ENCODE measurements around the gene PHACTR1.

DNA sequence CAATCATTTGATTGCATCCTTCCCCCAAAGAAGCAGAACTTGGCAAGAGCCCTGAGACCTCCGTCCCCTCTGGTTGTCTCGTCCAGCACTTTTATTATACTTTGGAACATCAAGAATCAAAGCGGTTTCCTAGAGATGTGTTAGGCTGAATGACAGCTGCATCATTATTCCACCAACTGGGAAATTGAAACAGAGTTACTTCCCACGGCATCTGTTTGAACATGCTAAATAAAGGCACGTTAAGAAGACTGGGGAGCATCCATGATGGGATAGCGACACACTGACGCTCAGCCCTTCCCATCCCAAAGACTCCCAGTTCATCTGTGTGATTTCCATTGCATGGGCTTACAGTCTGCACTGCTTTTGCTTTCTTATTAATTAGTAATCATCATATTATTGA is 464.0 kb downstream of the PHACTR1 start:
- TF ChIP-seq, protein P1, sequence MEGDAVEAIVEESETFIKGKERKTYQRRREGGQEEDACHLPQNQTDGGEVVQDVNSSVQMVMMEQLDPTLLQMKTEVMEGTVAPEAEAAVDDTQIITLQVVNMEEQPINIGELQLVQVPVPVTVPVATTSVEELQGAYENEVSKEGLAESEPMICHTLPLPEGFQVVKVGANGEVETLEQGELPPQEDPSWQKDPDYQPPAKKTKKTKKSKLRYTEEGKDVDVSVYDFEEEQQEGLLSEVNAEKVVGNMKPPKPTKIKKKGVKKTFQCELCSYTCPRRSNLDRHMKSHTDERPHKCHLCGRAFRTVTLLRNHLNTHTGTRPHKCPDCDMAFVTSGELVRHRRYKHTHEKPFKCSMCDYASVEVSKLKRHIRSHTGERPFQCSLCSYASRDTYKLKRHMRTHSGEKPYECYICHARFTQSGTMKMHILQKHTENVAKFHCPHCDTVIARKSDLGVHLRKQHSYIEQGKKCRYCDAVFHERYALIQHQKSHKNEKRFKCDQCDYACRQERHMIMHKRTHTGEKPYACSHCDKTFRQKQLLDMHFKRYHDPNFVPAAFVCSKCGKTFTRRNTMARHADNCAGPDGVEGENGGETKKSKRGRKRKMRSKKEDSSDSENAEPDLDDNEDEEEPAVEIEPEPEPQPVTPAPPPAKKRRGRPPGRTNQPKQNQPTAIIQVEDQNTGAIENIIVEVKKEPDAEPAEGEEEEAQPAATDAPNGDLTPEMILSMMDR (conservative IDR thresholded peaks at IDR 0.05; ENCODE audit: low read depth, low read length), result no peak
- TF ChIP-seq EZH2 (IDR thresholded peaks at IDR 0.05; ENCODE audit: low read length, unreplicated experiment), result no peak

Data from PC-3 (cell line).